ENCODE measurements around the gene KRT40. TPM values are rescaled to one million over a fixed set of nuclear protein-coding genes. Genes with fewer than 3 reads are reported as not detected.

Gene KRT40
- total RNA-seq, 1 donor from 2014 or later = not detected

- ChIA-PET POLR2A (no interaction called here), CTCF (no interaction called here)
- no peak overlapping the region for H3K4me3 Mint-ChIP-seq
- H3K27ac Mint-ChIP-seq = no peak overlapping the region
- no peaks in the 10 kb centered on the region for H3K4me1 Mint-ChIP-seq
- H3K36me3 Mint-ChIP-seq (ENCODE audit: low read depth) = no peaks in the 10 kb centered on the region
- ATAC-seq (ENCODE audit: low read depth) (no peak), DNase-seq (no peak)
- H3K27me3 Mint-ChIP-seq = peaks cover 7% of the 10 kb centered on the region
- no peaks in the 10 kb centered on the region for H3K9me3 Mint-ChIP-seq
- intact Hi-C loops (cut with micrococcal nuclease) = no loop called here
- no peak for TF ChIP-seq CTCF (IDR thresholded peaks at IDR 0.05)
Observed at GRCh38 chr17:41013181-41013580, 29.1 kb upstream of the KRT40 start.

DNA sequence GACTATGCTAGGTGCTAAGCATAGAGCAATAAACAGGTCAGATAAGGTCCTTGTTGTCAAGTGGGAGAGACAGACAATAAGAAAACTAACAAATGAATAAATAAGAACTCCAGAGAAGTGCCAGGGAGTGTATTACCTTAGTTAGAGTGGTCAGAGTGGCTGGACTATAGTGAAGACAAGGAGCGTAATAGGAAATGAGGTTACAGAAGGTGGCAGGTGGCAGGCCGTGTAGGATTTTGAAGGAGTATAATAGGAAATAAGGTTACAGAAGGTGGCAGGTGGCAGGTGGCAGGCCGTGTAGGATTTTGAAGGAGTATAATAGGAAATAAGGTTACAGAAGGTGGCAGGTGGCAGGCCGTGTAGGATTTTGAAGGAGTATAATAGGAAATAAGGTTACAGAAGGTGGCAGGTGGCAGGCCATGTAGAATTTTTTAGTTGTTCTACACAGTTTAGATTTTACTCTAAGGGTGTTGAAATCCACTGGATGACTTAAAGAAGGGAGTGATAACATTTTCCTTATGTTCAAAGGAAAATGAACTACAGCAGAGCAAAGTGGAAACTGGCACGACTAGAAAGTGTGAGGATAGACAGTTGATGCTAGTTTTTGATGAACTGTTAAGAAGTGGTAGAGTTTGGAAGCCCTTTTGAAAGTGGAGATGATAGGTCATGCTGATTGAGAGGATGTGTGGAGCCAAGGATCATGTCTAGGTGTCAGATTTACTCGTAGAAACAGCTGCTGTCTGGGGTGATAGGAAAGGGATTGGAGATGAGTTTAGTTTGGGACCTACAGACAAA lies 28.4 kb upstream of the KRT40 start:
- H3K9me3 Mint-ChIP-seq = no peaks in the 10 kb centered on the region
- H3K27me3 Mint-ChIP-seq = peaks cover 5% of the 10 kb centered on the region
- CTCF ChIA-PET = no interaction called here

DNA sequence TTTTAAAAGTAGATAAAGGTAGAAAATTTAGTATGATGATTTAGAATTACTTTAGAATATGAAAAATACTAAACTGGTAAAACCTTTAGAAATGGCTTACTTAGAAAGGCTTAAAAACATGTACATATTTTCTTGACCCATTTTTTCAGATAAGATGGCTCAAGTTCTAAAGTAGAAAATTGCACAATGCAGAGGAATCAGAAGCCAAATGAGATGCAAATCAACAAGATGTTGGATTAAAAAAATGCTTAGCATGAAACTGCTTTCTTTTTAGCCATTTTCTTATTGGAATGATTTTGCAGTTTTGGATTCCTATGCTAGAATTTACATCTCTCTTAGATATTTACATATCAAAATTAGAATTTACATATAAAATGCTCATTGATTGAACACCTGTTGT lies 26.3 kb upstream of the KRT40 start:
- ChIA-PET POLR2A (no interaction called here), CTCF (no interaction called here)
- no peak overlapping the region for H3K27ac Mint-ChIP-seq
- TF ChIP-seq CTCF (IDR thresholded peaks at IDR 0.05) = no peak
- no peak overlapping the region for H3K4me3 Mint-ChIP-seq
- intact Hi-C loops (cut with micrococcal nuclease) = no loop called here
- H3K9me3 Mint-ChIP-seq = no peaks in the 10 kb centered on the region
- no peaks in the 10 kb centered on the region for H3K36me3 Mint-ChIP-seq (ENCODE audit: low read depth)
- no peaks in the 10 kb centered on the region for H3K4me1 Mint-ChIP-seq
- H3K27me3 Mint-ChIP-seq = peaks cover 9% of the 10 kb centered on the region
- ATAC-seq (ENCODE audit: low read depth) (no peak), DNase-seq (no peak)

More for the DNA sequence above, 28.4 kb upstream of the KRT40 start:
- POLR2A ChIA-PET = no interaction called here
- Mint-ChIP-seq H3K4me1 (no peaks in the 10 kb centered on the region), H3K27ac (no peak overlapping the region), H3K4me3 (no peak overlapping the region), H3K36me3 (ENCODE audit: low read depth) (no peaks in the 10 kb centered on the region)
- TF ChIP-seq CTCF (IDR thresholded peaks at IDR 0.05) = no peak
- intact Hi-C loops (cut with micrococcal nuclease) = no loop called here
- ATAC-seq (ENCODE audit: low read depth) (no peak), DNase-seq (no peak)

DNA sequence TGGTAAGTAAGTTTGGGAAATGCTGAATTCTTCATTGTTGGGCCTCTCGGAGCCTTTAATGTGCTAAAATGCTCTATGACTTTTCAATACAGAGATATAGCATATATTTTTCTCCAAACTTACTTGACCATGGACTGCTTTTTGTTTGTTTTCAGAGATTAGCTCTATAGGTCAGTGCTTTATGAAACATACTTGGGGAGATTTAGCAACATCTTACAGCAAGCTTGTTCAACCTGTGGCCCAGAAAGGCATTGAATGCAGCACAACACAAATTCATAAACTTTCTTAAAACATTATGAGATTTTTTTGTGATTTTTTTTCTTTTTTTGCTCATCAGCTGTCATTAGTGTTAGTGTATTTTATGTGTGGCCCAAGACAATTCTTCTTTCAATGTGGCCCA lies 25.8 kb upstream of the KRT40 start:
- Mint-ChIP-seq H3K27ac (no peak overlapping the region), H3K27me3 (peaks cover 9% of the 10 kb centered on the region), H3K4me1 (no peaks in the 10 kb centered on the region), H3K36me3 (ENCODE audit: low read depth) (no peaks in the 10 kb centered on the region), H3K4me3 (no peak overlapping the region), H3K9me3 (no peaks in the 10 kb centered on the region)
- no peak for ATAC-seq (ENCODE audit: low read depth)
- POLR2A ChIA-PET = no interaction called here
- TF ChIP-seq CTCF (IDR thresholded peaks at IDR 0.05) = no peak
- intact Hi-C loops (cut with micrococcal nuclease) = no loop called here
- DNase-seq = no peak
- CTCF ChIA-PET = no interaction called here

DNA sequence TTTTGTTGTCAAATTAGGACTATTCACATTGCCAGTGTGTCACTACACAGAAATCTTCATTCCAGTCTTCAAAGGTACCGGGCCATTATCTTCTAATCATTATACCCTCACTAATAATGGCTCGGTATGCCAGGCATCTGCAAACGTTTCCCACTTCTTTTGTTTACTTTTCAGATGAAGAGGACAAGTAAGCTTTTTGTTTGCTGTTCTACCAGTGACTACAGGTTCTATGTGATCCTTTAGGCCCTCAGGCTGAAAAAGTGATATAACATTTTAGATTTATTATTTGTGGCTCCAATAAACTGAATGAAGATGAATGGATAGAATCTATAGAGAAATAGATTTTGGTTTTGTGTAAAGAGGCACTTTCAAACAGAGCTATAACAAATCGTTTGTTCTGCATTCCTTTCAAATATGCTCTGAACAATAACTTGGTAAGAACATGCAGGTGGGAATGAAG lies 25.2 kb upstream of the KRT40 start:
- POLR2A ChIA-PET = no interaction called here
- no peak overlapping the region for H3K27ac Mint-ChIP-seq
- intact Hi-C loops (cut with micrococcal nuclease) = no loop called here
- H3K36me3 Mint-ChIP-seq (ENCODE audit: low read depth) = no peaks in the 10 kb centered on the region
- no peak overlapping the region for H3K4me3 Mint-ChIP-seq
- no peaks in the 10 kb centered on the region for H3K4me1 Mint-ChIP-seq
- TF ChIP-seq CTCF (IDR thresholded peaks at IDR 0.05) = no peak
- CTCF ChIA-PET = no interaction called here
- peaks cover 12% of the 10 kb centered on the region for H3K27me3 Mint-ChIP-seq
- DNase-seq (no peak), ATAC-seq (ENCODE audit: low read depth) (no peak)
- H3K9me3 Mint-ChIP-seq = no peaks in the 10 kb centered on the region
